Measurements from ENCODE around the gene TOX2. TPM values are rescaled to one million over a fixed set of nuclear protein-coding genes. Genes with fewer than 3 reads are reported as not detected.

Gene TOX2
- total and polyA plus RNA-seq, 2 of the 4 experiments (the other 2 are of a cell fraction) = 1.3 to 17.5 TPM

GRCh38 chr20:44066645-44067606 is 152.3 kb downstream of the TOX2 start:
- H2BK5ac ChIP-seq (ENCODE audit: low read depth, low read length, poor library complexity, severe bottlenecking) = no peak overlapping the region
- no peaks in the 10 kb centered on the region for H3K9me3 ChIP-seq (ENCODE audit: control insufficient read depth, insufficient read depth, low read length)
- H4K20me1 ChIP-seq (ENCODE audit: insufficient read depth, low read length) = no peaks in the 10 kb centered on the region
- no peaks in the 10 kb centered on the region; the same call in 1 of the 2 replicates for H3K9me1 ChIP-seq (ENCODE audit: insufficient read depth, low read length)
- peak overlapping the region; percentile 53 for H2AFZ ChIP-seq (replicated peaks; ENCODE audit: low read length, poor library complexity)
- H4K8ac ChIP-seq (ENCODE audit: low read depth in 2 of 2, low read length in 2 of 2) = no peak overlapping the region
- H3K9ac ChIP-seq (ENCODE audit: low read depth, low read length) = no peak overlapping the region
- BruUV-seq (replicated peaks) = no TSS peak
- H4K91ac ChIP-seq (ENCODE audit: insufficient read depth, low read depth, low read length) = no peak overlapping the region
- no peak overlapping the region for H4K5ac ChIP-seq (ENCODE audit: low read depth, low read length)
- H2AK5ac ChIP-seq (ENCODE audit: low read depth, low read length) = no peak overlapping the region
- H3K4ac ChIP-seq (ENCODE audit: low read depth, low read length) = no peak overlapping the region
- H3K56ac ChIP-seq (ENCODE audit: extremely low read depth, insufficient read depth, low read length) = no peak overlapping the region
- no peaks in the 10 kb centered on the region for H3K79me1 ChIP-seq (ENCODE audit: low read depth in 1 of 2, low read length in 2 of 2)
- in situ Hi-C loops (cut with MboI; ENCODE audit: low sequenced_read_pairs) = no loop called here
- ATAC-seq (ENCODE audit: low read depth) (no peak), DNase-seq (no peak)
- H2AK9ac ChIP-seq (replicated peaks; ENCODE audit: low read depth, low read length, poor library complexity) = no peak overlapping the region
- peaks cover 28% of the 10 kb centered on the region; the same call in 1 of the 2 replicates for H3K36me3 ChIP-seq (ENCODE audit: control insufficient read depth, insufficient read depth, low read length)
- no peak overlapping the region for H3K4me2 ChIP-seq (ENCODE audit: low read depth, low read length)
- H3K4me1 ChIP-seq (ENCODE audit: control insufficient read depth, insufficient read depth, low read length) = no peaks in the 10 kb centered on the region
- H3K27ac ChIP-seq (ENCODE audit: insufficient read depth, low read length) = no peak overlapping the region
- no peak overlapping the region for H2BK20ac ChIP-seq (ENCODE audit: low read depth, low read length)
- no peaks in the 10 kb centered on the region for H3K27me3 ChIP-seq (ENCODE audit: control insufficient read depth, insufficient read depth, low read length)
- ChIA-PET CTCF (no interaction called here), POLR2A (ENCODE audit: unreplicated experiment) (no interaction called here)
- WGBS, 2 experiments (ENCODE audit: extremely low coverage in 2 of 2, insufficient read length in 1 of 2) = 86% methylated on average over 3 of the region's 15 CpGs; no CpG with 5 or more reads in 1 of the 2 experiments
- no peak overlapping the region for H2BK15ac ChIP-seq (ENCODE audit: low read depth, low read length)
- TF ChIP-seq FOS (IDR thresholded peaks at IDR 0.05; ENCODE audit: low read depth, low read length) = no peak
- TF ChIP-seq, protein P1, sequence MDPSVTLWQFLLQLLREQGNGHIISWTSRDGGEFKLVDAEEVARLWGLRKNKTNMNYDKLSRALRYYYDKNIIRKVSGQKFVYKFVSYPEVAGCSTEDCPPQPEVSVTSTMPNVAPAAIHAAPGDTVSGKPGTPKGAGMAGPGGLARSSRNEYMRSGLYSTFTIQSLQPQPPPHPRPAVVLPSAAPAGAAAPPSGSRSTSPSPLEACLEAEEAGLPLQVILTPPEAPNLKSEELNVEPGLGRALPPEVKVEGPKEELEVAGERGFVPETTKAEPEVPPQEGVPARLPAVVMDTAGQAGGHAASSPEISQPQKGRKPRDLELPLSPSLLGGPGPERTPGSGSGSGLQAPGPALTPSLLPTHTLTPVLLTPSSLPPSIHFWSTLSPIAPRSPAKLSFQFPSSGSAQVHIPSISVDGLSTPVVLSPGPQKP (IDR thresholded peaks at IDR 0.05; ENCODE audit: borderline replicate concordance, low read depth, low read length) = no peak
- TF ChIP-seq CTCF (conservative IDR thresholded peaks at IDR 0.05; ENCODE audit: low read depth, low read length) = no peak
- no peak for TF ChIP-seq SMC3 (IDR thresholded peaks at IDR 0.05; ENCODE audit: low read depth, low read length)
- no peak for TF ChIP-seq MAZ (IDR thresholded peaks at IDR 0.05; ENCODE audit: borderline replicate concordance, low read depth, low read length)
- no peak for TF ChIP-seq RCOR1 (IDR thresholded peaks at IDR 0.05; ENCODE audit: insufficient replicate concordance, low read length)
- dilution Hi-C loops (cut with HindIII; ENCODE audit: low sequenced_read_pairs, unreplicated experiment) = no loop called here
- no peak overlapping the region for H3K4me3 ChIP-seq (ENCODE audit: insufficient read depth, low read depth, low read length)
- no peak overlapping the region for H3K18ac ChIP-seq (ENCODE audit: low read depth, low read length)
- no peak overlapping the region for H2BK120ac ChIP-seq (ENCODE audit: low read depth, low read length)
- intact Hi-C loops (cut with micrococcal nuclease) = no loop called here
- H3K23ac ChIP-seq (ENCODE audit: low read depth, low read length) = no peak overlapping the region
- no peak overlapping the region for H3K14ac ChIP-seq (replicated peaks; ENCODE audit: low read depth, low read length)

Data from IMR-90 (cell line).